ENCODE data around the gene THBD.

- TF ChIP-seq CTCF (IDR thresholded peaks at IDR 0.05) (no peak), EP300 (IDR thresholded peaks at IDR 0.05) (no peak), POLR2A (IDR thresholded peaks at IDR 0.05) (no peak)
Observed at GRCh38 chr20:23072892-23073586, 23.6 kb upstream of the THBD start.
